Uterus (tissue), 4 donors: ENCODE results near the gene COX5A. TPM values are rescaled to one million over a fixed set of nuclear protein-coding genes. Genes with fewer than 3 reads are reported as not detected.

Source experiments
- DNase-seq, 2 donors: peaks; one replicate each; pipeline ENCODE4 v3.0.0-alpha.2; 2019 to 2020
- H3K27ac ChIP-seq, 2 donors: fragments of 200-600 bp; sonication (generic); 1 replicate in 1 of 2; 2 replicates in 1 of 2; pipeline ENCODE4 v1.5.1; 2016 to 2018
- H3K27me3 ChIP-seq, 2 donors: fragments of 200-600 bp; sonication (generic); one replicate each; pipeline ENCODE4 v1.5.1; 2018 to 2019; ENCODE audit warnings: control low read depth in 1 of 2
- H3K36me3 ChIP-seq, 2 donors: fragments of 200-600 bp; sonication (generic); one replicate each; pipeline ENCODE4 v1.5.1; 2019; ENCODE audit warnings: control low read depth in 1 of 2
- H3K4me1 ChIP-seq, 2 donors: fragments of 200-600 bp; sonication (generic); one replicate each; pipeline ENCODE4 v1.5.1; 2018 to 2019; ENCODE audit warnings: control low read depth in 1 of 2
- H3K4me3 ChIP-seq, 2 donors: fragments of 200-600 bp; sonication (generic); 1 replicate in 1 of 2; 2 replicates in 1 of 2; pipeline ENCODE4 v1.5.1; 2018 to 2019; ENCODE audit warnings: mild to moderate bottlenecking in 1 of 2
- H3K9me3 ChIP-seq, 2 donors: fragments of 200-600 bp; sonication (generic); one replicate each; pipeline ENCODE4 v1.5.1; 2019; ENCODE audit warnings: control low read depth in 1 of 2
- CTCF ChIP-seq, 4 experiments: fragments of 200-600 bp in 2 of 4; fragments of 450-650 bp in 2 of 4; sonication (generic) in 2 of 4; IDR thresholded peaks; one replicate each; pipeline ENCODE4 v1.5.1; 2016 to 2019; ENCODE audit warnings: antibody characterized with exemption in 4 of 4, mild to moderate bottlenecking in 2 of 4, moderate library complexity in 1 of 4
- POLR2A ChIP-seq, 2 donors: fragments of 450-650 bp; IDR thresholded peaks; one replicate each; pipeline ENCODE4 v1.6.1; 2016; ENCODE audit warnings: antibody characterized with exemption in 2 of 2, mild to moderate bottlenecking in 1 of 2, moderate library complexity in 1 of 2
- intact Hi-C: fragments of 100-400 bp; cut with DNase I; formaldehyde crosslinking; loops from one replicate; pipeline ENCODE4 v1.15.1; 2023; ENCODE audit warnings: low total_unique reads
- total RNA-seq, 4 donors: library from RNA; depleted of rRNA in 3 of 4; stranded (reverse); fragments of >200 nt in 3 of 4; gene quantifications; one replicate each; pipeline versions ENCODE4 v1.1.0 to v1.2.4, GENCODE V29; 2014 to 2023
- donor health status: DM: yes; HTN: yes; CAD: no.

COX5A gene
- total RNA-seq, 4 donors from 2014 or later, result 9.0 to 84.1 (median 46.6) TPM

GRCh38 chr15:74962671-74963070 is 24.8 kb upstream of the COX5A start:
- no peak for DNase-seq
- intact Hi-C loops, result no loop called here
- H3K36me3 ChIP-seq, result no peaks in the 10 kb centered on the region
- H3K9me3 ChIP-seq, result no peaks in the 10 kb centered on the region
- H3K27ac ChIP-seq, result no peak overlapping the region
- peaks cover 4 to 20% of the 10 kb centered on the region in 2 donors for H3K27me3 ChIP-seq
- peaks cover 0 to under 1% of the 10 kb centered on the region in 2 donors for H3K4me1 ChIP-seq
- TF ChIP-seq POLR2A (IDR thresholded peaks at IDR 0.05) (no peak), CTCF (IDR thresholded peaks at IDR 0.05) (no peak)
- no peak overlapping the region for H3K4me3 ChIP-seq

GRCh38 chr15:74962219-74962618 is 24.3 kb upstream of the COX5A start:
- H3K27me3 ChIP-seq, result peaks cover 4 to 20% of the 10 kb centered on the region in 2 donors
- H3K4me1 ChIP-seq, result peaks cover 0 to 5% of the 10 kb centered on the region in 2 donors
- intact Hi-C loops, result no loop called here
- DNase-seq, result no peak
- no peak overlapping the region for H3K27ac ChIP-seq
- H3K9me3 ChIP-seq, result no peaks in the 10 kb centered on the region
- no peak overlapping the region for H3K4me3 ChIP-seq
- TF ChIP-seq CTCF (IDR thresholded peaks at IDR 0.05) (no peak), POLR2A (IDR thresholded peaks at IDR 0.05) (no peak)
- H3K36me3 ChIP-seq, result no peaks in the 10 kb centered on the region

GRCh38 chr15:74961616-74962015 is 23.7 kb upstream of the COX5A start:
- Histone ChIP-seq H3K4me3 (no peak overlapping the region), H3K27me3 (peaks cover 4 to 20% of the 10 kb centered on the region in 2 donors), H3K4me1 (peaks cover 0 to 7% of the 10 kb centered on the region in 2 donors), H3K27ac (no peak overlapping the region), H3K9me3 (no peaks in the 10 kb centered on the region), H3K36me3 (no peaks in the 10 kb centered on the region)
- intact Hi-C loops, result no loop called here
- no peak for DNase-seq
- TF ChIP-seq POLR2A (IDR thresholded peaks at IDR 0.05) (no peak), CTCF (IDR thresholded peaks at IDR 0.05) (no peak)

- TF ChIP-seq POLR2A (IDR thresholded peaks at IDR 0.05) (no peak), CTCF (IDR thresholded peaks at IDR 0.05) (no peak)
- intact Hi-C loops, result no loop called here
- Histone ChIP-seq H3K27ac (no peak overlapping the region), H3K4me3 (no peak overlapping the region), H3K36me3 (no peaks in the 10 kb centered on the region), H3K9me3 (no peaks in the 10 kb centered on the region), H3K4me1 (peaks cover 0 to 7% of the 10 kb centered on the region in 2 donors), H3K27me3 (peaks cover 4 to 20% of the 10 kb centered on the region in 2 donors)
- no peak for DNase-seq
Observed at GRCh38 chr15:74960995-74961588, 23.2 kb upstream of the COX5A start.

GRCh38 chr15:74960286-74960685 is 22.4 kb upstream of the COX5A start:
- H3K4me3 ChIP-seq, result no peak overlapping the region
- H3K36me3 ChIP-seq, result no peaks in the 10 kb centered on the region
- H3K9me3 ChIP-seq, result no peaks in the 10 kb centered on the region
- TF ChIP-seq CTCF (IDR thresholded peaks at IDR 0.05) (no peak), POLR2A (IDR thresholded peaks at IDR 0.05) (no peak)
- intact Hi-C loops, result no loop called here
- no peak overlapping the region for H3K27ac ChIP-seq
- peaks cover 0 to 7% of the 10 kb centered on the region in 2 donors for H3K4me1 ChIP-seq
- peaks cover 4 to 20% of the 10 kb centered on the region in 2 donors for H3K27me3 ChIP-seq
- DNase-seq, result no peak
